ENCODE results near the gene MRPL37. TPM values are rescaled to one million over a fixed set of nuclear protein-coding genes. Genes with fewer than 3 reads are reported as not detected.
A peak's percentile ranks its signal among the peaks of the same experiment; 100 is the strongest.

The MRPL37 gene
- total RNA-seq, 1 donor from 2014 or later: 96.2 TPM

DNA sequence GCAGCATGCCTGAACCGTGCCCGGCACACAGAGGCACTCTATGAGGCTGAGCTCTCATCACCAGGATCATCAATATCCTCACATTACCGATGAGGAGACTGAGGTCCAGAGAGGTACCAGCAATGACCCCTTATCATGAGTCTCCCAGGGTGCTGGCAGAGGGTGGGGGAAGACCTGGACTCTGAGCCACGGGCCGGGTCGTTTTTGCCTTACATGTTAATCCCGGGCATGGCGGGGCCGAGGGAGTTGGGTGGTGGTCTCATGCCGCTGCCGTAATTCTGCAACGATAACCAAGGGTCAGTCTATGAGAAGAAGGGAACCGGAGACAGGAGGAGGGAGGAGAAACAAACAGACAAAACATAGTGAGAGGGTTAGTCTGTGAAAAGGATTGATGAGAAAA lies 43.1 kb downstream of the MRPL37 start:
- H3K27ac Mint-ChIP-seq (ENCODE audit: unreplicated experiment): peak overlapping the region; percentile 92

GRCh38 chr1:54244655-54245054 lies 44.7 kb downstream of the MRPL37 start:
- Mint-ChIP-seq H3K9me3 (no peaks in the 10 kb centered on the region), H3K27ac (ENCODE audit: unreplicated experiment) (no peak overlapping the region), H3K4me1 (peaks cover 5% of the 10 kb centered on the region), H3K27me3 (ENCODE audit: low read depth) (no peaks in the 10 kb centered on the region), H3K36me3 (ENCODE audit: low read depth) (peaks cover 8% of the 10 kb centered on the region), H3K4me3 (peak overlapping the region; percentile 17)
- no peak for TF ChIP-seq CTCF (conservative IDR thresholded peaks at IDR 0.05)
- DNase-seq (ENCODE audit: low read depth, low spot score): no peak

More for the DNA sequence above, 43.1 kb downstream of the MRPL37 start:
- H3K9me3 Mint-ChIP-seq: no peaks in the 10 kb centered on the region
- no peak for TF ChIP-seq CTCF (conservative IDR thresholded peaks at IDR 0.05)
- H3K36me3 Mint-ChIP-seq (ENCODE audit: low read depth): peaks cover 10% of the 10 kb centered on the region
- H3K4me3 Mint-ChIP-seq: no peak overlapping the region
- no peak for DNase-seq (ENCODE audit: low read depth, low spot score)
- H3K4me1 Mint-ChIP-seq: peaks cover 5% of the 10 kb centered on the region
- H3K27me3 Mint-ChIP-seq (ENCODE audit: low read depth): no peaks in the 10 kb centered on the region

DNA sequence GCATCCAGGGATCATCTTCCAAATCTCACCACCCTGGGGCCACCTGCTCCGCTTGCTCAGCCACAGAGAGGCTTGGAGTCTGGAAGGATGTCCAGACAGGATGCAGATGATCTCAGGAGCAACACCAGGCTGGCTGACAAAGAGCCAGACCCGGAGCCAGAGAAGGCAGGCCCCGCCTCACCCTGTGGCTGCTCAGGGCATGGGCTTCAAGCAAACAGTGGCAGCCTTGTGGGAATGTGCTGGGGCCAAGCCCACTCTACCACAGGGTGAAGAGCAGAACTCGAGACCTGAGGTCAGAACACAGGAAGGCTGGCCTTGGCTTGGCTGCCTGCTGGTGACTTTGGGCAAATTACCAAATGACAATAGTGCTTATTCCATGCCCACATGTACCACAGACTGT lies 45.5 kb downstream of the MRPL37 start:
- DNase-seq (ENCODE audit: low read depth, low spot score): no peak
- H3K4me1 Mint-ChIP-seq: peaks cover 9% of the 10 kb centered on the region

GRCh38 chr1:54246116-54246721 lies 46.3 kb downstream of the MRPL37 start:
- Mint-ChIP-seq H3K27me3 (ENCODE audit: low read depth) (no peaks in the 10 kb centered on the region), H3K4me3 (no peak overlapping the region), H3K9me3 (no peaks in the 10 kb centered on the region), H3K36me3 (ENCODE audit: low read depth) (peaks cover 8% of the 10 kb centered on the region), H3K27ac (ENCODE audit: unreplicated experiment) (no peak overlapping the region), H3K4me1 (peaks cover 9% of the 10 kb centered on the region)
- TF ChIP-seq CTCF (conservative IDR thresholded peaks at IDR 0.05): no peak
- DNase-seq (ENCODE audit: low read depth, low spot score): no peak

More for the DNA sequence above, 45.5 kb downstream of the MRPL37 start:
- Mint-ChIP-seq H3K4me3 (no peak overlapping the region), H3K36me3 (ENCODE audit: low read depth) (peaks cover 8% of the 10 kb centered on the region), H3K27ac (ENCODE audit: unreplicated experiment) (no peak overlapping the region), H3K9me3 (no peaks in the 10 kb centered on the region), H3K27me3 (ENCODE audit: low read depth) (no peaks in the 10 kb centered on the region)
- no peak for TF ChIP-seq CTCF (conservative IDR thresholded peaks at IDR 0.05)

GRCh38 chr1:54247863-54248515 lies 48.0 kb downstream of the MRPL37 start:
- peaks cover 7% of the 10 kb centered on the region for H3K36me3 Mint-ChIP-seq (ENCODE audit: low read depth)
- H3K27me3 Mint-ChIP-seq (ENCODE audit: low read depth): no peaks in the 10 kb centered on the region
- TF ChIP-seq CTCF (conservative IDR thresholded peaks at IDR 0.05): no peak
- H3K9me3 Mint-ChIP-seq: no peaks in the 10 kb centered on the region
- no peak overlapping the region for H3K4me3 Mint-ChIP-seq
- H3K4me1 Mint-ChIP-seq: peaks cover 12% of the 10 kb centered on the region
- H3K27ac Mint-ChIP-seq (ENCODE audit: unreplicated experiment): no peak overlapping the region
- no peak for DNase-seq (ENCODE audit: low read depth, low spot score)

Measured in neural crest cell (in vitro differentiated cells).